Prostate gland (tissue), 2 donors: Measurements from ENCODE around the gene ERG.

ENCODE experiments used
- CTCF ChIP-seq, 4 experiments: fragments of 200-600 bp in 2 of 4; fragments of 450-650 bp in 2 of 4; sonication (generic) in 2 of 4; IDR thresholded peaks; 1 replicate in 3 of 4; 2 replicates in 1 of 4; pipeline ENCODE4 v1.5.1; 2016 to 2019; ENCODE audit warnings: antibody characterized with exemption in 4 of 4, mild to moderate bottlenecking in 2 of 4, moderate library complexity in 2 of 4
- POLR2A ChIP-seq: fragments of 450-650 bp; IDR thresholded peaks from one replicate; pipeline ENCODE4 v1.6.1; 2016; ENCODE audit warnings: antibody characterized with exemption, mild to moderate bottlenecking
- POLR2AphosphoS5 ChIP-seq: sonication (generic); formaldehyde crosslinking; IDR thresholded peaks from one replicate; pipeline ENCODE4 v1.6.1; 2017; ENCODE audit warnings: antibody characterized with exemption

DNA sequence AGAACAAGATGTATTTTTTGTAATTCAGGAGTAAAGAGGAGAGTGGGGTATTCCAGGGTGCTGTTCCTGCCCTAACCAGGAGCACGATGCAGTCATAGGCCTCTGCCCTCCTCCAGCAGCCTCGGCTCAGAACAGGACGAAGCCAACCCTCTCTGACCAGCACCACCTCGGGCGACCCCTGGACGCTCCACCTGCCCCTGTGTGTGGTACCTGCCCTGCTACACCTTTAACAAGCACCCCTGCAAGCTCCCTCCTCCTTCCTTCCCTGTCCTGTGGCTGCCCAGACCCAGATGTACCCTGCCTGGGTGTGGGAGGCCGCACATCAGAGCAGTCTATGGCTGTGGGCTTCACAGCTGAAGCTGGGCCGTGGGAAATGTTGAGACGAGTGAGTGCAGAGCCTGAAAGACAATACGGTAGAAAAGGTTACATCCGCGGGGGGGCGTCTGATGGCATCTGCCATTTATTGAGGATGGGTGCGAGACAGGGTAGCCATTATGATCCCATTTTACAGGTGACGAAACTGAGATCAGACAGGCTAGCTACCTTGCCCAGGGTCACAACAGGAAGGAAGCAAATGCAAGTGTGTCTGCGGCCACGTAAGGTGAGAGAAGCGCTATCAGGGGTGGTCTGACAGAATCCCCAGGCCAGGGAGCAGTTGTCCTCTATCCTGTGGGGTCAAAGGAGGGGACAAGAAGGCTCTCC is 4.6 kb downstream of the ERG start:
- TF ChIP-seq POLR2A (no peak), CTCF (IDR thresholded peaks at IDR 0.05) (no peak), POLR2AphosphoS5 (no peak)
